Upper lobe of left lung (tissue), 4 donors: ENCODE data around the gene BPHL.

Source experiments
- CTCF ChIP-seq, 6 experiments: fragments of 450-650 bp in 4 of 6; fragments of 200-600 bp in 2 of 6; sonication (generic) in 2 of 6; IDR thresholded peaks; one replicate each; pipeline ENCODE4 v1.5.1; 2016 to 2019; ENCODE audit warnings: antibody characterized with exemption in 6 of 6
- POLR2A ChIP-seq, 4 donors: fragments of 450-650 bp; IDR thresholded peaks; one replicate each; pipeline ENCODE4 v1.5.1; 2016 to 2017; ENCODE audit warnings: antibody characterized with exemption in 4 of 4, mild to moderate bottlenecking in 2 of 4

- peak in 1 of 6 experiments; percentile 9 for TF ChIP-seq CTCF (IDR thresholded peaks at IDR 0.05)
- peak in 2 of 4 donors; percentile 72 to 83 for TF ChIP-seq POLR2A (IDR thresholded peaks at IDR 0.05)
These were observed at the start of gene BPHL for GRCh38 chr6:3118353-3119039.
